Sigmoid colon (tissue), 7 donors: ENCODE measurements around the gene DNAH7. TPM values are rescaled to one million over a fixed set of nuclear protein-coding genes. Genes with fewer than 3 reads are reported as not detected.

Experiments used
- DNase-seq: peaks from one replicate; pipeline ENCODE4 v3.0.0-alpha.2; 2019
- H3K27ac ChIP-seq, 4 donors: fragments of 200-600 bp; sonication (generic); one replicate each; pipeline ENCODE4 v1.5.1; 2016 to 2019; ENCODE audit warnings: mild to moderate bottlenecking in 1 of 4
- H3K27me3 ChIP-seq, 3 donors: fragments of 200-600 bp; sonication (generic); one replicate each; pipeline ENCODE4 v1.5.1; 2019; ENCODE audit warnings: mild to moderate bottlenecking in 1 of 3
- H3K36me3 ChIP-seq, 4 donors: fragments of 200-600 bp; sonication (generic); one replicate each; pipeline ENCODE4 v1.5.1; 2016 to 2019
- H3K4me1 ChIP-seq, 4 donors: fragments of 200-600 bp; sonication (generic); one replicate each; pipeline ENCODE4 v1.5.1; 2017 to 2019
- H3K4me3 ChIP-seq, 4 donors: fragments of 200-600 bp; sonication (generic); one replicate each; pipeline ENCODE4 v1.5.1; 2017 to 2019; ENCODE audit warnings: mild to moderate bottlenecking in 2 of 4, moderate library complexity in 1 of 4
- H3K9me3 ChIP-seq, 4 donors: fragments of 200-600 bp in 3 of 4; sonication (generic) in 3 of 4; one replicate each; pipeline versions ENCODE4 v1.5.1 to v1.6.1; 2013 to 2019
- EP300 ChIP-seq, 4 donors: sonication (generic); formaldehyde crosslinking; IDR thresholded peaks; one replicate each; pipeline ENCODE4 v1.6.1; 2017; ENCODE audit warnings: antibody characterized with exemption in 4 of 4
- POLR2A ChIP-seq, 2 donors: fragments of 450-650 bp; IDR thresholded peaks; one replicate each; pipeline ENCODE4 v1.6.1; 2016; ENCODE audit warnings: antibody characterized with exemption in 2 of 2, mild to moderate bottlenecking in 2 of 2, moderate library complexity in 2 of 2
- POLR2AphosphoS5 ChIP-seq, 4 donors: sonication (generic); formaldehyde crosslinking; IDR thresholded peaks; one replicate each; pipeline ENCODE4 v1.6.1; 2017; ENCODE audit warnings: antibody characterized with exemption in 4 of 4
- WGBS, 2 donors: extraction: QIAGEN DNeasy Blood & Tissue Kit; methylation state at CpG; one replicate each; pipeline ENCODE4 v1.1.7; 2013; 5-methylcytosine and 5-hydroxymethylcytosine counted together
- intact Hi-C: fragments of 100-400 bp; cut with DNase I; formaldehyde crosslinking; loops from one replicate; pipeline ENCODE4 v1.15.1; 2023
- polyA plus RNA-seq, 3 donors: library from polyadenylated mRNA; stranded (reverse); fragments of 200-250 nt; gene quantifications; one replicate each; pipeline ENCODE4 v1.2.3, GENCODE V29; 2013
- total RNA-seq, 4 donors: library from RNA; depleted of rRNA; stranded (reverse); fragments of >200 nt; gene quantifications; one replicate each; pipeline ENCODE4 v1.1.0, GENCODE V29; 2016
- TF ChIP-seq, protein P1 (sequence below), 4 experiments: fragments of 450-650 bp in 3 of 4; fragments of 200-600 bp in 1 of 4; IDR thresholded peaks; one replicate each; pipeline ENCODE4 v1.5.1; 2016 to 2019; ENCODE audit warnings: antibody characterized with exemption in 4 of 4, mild to moderate bottlenecking in 3 of 4, moderate library complexity in 2 of 4
- donor health status: healthy with polysubstance abuse.
- donor health status: Bipolar disorder and iron deficiency.
- donor health status: healthy.

DNAH7 gene
- total and polyA plus RNA-seq, 7 donors = 0.36 to 1.9 (median 0.99) TPM

GRCh38 chr2:195766691-195767090 is 301.9 kb downstream of the DNAH7 start:
- H3K4me1 ChIP-seq = no peaks in the 10 kb centered on the region
- WGBS, 2 donors = 98 to 100% methylated on average over 1 of the region's 1 CpG
- no peaks in the 10 kb centered on the region for H3K27me3 ChIP-seq

DNA sequence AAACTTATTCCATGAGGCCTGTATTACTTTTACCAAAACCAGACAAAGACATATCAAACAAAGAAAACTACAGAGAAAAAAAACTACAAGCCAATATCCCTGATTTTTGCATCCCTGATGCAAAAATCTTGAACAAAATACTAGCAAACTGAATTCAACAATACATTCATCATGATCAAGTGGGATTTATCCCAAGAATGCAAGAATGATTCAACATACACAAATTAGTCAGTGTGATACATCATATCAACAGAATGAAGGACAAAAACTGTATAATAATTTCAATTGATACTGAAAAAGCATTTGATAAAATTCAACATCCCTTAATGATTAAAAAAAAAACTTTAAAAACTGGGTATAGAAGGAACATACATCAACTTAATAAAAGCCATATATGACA is 304.8 kb downstream of the DNAH7 start:
- Histone ChIP-seq H3K27me3 (no peaks in the 10 kb centered on the region), H3K9me3 (peaks cover 0 to 11% (median 0%) of the 10 kb centered on the region in 4 donors), H3K4me1 (no peaks in the 10 kb centered on the region), H3K4me3 (no peak overlapping the region), H3K27ac (no peak overlapping the region), H3K36me3 (no peaks in the 10 kb centered on the region)
- no peak for TF ChIP-seq EP300 (IDR thresholded peaks at IDR 0.05)
- TF ChIP-seq POLR2AphosphoS5 (IDR thresholded peaks at IDR 0.05) = no peak
- intact Hi-C loops = no loop called here
- no peak for DNase-seq

More at GRCh38 chr2:195766691-195767090, 301.9 kb downstream of the DNAH7 start:
- TF ChIP-seq POLR2A (IDR thresholded peaks at IDR 0.05) = no peak
- intact Hi-C loops = no loop called here
- DNase-seq = no peak
- Histone ChIP-seq H3K36me3 (no peaks in the 10 kb centered on the region), H3K4me3 (no peak overlapping the region), H3K9me3 (peaks cover 0 to 6% (median under 1%) of the 10 kb centered on the region in 4 donors), H3K27ac (no peak overlapping the region)

- H3K36me3 ChIP-seq = no peaks in the 10 kb centered on the region
- H3K9me3 ChIP-seq = peaks cover 0 to 6% (median 0%) of the 10 kb centered on the region in 4 donors
- H3K4me3 ChIP-seq = no peak overlapping the region
- H3K27me3 ChIP-seq = no peaks in the 10 kb centered on the region
- no peak overlapping the region for H3K27ac ChIP-seq
- no peaks in the 10 kb centered on the region for H3K4me1 ChIP-seq
- 96 to 100% methylated on average over 1 of the region's 1 CpG for WGBS, 2 donors
- no peak for DNase-seq
- no peak for TF ChIP-seq EP300 (IDR thresholded peaks at IDR 0.05)
- TF ChIP-seq, protein P1, sequence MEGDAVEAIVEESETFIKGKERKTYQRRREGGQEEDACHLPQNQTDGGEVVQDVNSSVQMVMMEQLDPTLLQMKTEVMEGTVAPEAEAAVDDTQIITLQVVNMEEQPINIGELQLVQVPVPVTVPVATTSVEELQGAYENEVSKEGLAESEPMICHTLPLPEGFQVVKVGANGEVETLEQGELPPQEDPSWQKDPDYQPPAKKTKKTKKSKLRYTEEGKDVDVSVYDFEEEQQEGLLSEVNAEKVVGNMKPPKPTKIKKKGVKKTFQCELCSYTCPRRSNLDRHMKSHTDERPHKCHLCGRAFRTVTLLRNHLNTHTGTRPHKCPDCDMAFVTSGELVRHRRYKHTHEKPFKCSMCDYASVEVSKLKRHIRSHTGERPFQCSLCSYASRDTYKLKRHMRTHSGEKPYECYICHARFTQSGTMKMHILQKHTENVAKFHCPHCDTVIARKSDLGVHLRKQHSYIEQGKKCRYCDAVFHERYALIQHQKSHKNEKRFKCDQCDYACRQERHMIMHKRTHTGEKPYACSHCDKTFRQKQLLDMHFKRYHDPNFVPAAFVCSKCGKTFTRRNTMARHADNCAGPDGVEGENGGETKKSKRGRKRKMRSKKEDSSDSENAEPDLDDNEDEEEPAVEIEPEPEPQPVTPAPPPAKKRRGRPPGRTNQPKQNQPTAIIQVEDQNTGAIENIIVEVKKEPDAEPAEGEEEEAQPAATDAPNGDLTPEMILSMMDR (IDR thresholded peaks at IDR 0.05) = no peak
- no peak for TF ChIP-seq POLR2A (IDR thresholded peaks at IDR 0.05)
- TF ChIP-seq POLR2AphosphoS5 (IDR thresholded peaks at IDR 0.05) = no peak
- intact Hi-C loops = no loop called here
Observed at GRCh38 chr2:195759877-195760276, 308.8 kb downstream of the DNAH7 start.

DNA sequence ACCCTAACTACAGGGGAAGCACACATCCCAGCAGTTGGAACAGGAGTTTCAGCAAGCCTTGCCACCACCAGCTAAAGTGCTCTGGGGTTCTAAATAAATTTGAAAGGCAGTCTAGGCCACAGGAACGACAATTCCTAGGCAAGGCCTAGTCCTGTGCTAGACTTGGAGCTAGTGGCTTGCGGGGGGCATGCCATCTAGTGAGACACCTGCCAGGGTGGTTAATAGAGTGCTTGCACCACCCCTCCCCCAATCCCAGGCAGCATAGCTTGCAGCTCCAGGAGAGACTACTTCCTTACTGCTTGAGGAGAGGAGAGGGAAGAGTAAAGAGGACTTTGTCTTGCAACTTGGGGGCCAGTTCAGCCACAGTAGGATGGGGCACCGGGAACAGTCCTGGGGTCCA is 309.8 kb downstream of the DNAH7 start:
- TF ChIP-seq EP300 (IDR thresholded peaks at IDR 0.05) (no peak), POLR2A (IDR thresholded peaks at IDR 0.05) (no peak), POLR2AphosphoS5 (IDR thresholded peaks at IDR 0.05) (no peak)
- TF ChIP-seq, protein P1 (IDR thresholded peaks at IDR 0.05) = no peak
- H3K27ac ChIP-seq = no peak overlapping the region
- H3K9me3 ChIP-seq = peaks cover 0 to 5% (median 0%) of the 10 kb centered on the region in 4 donors
- no peaks in the 10 kb centered on the region for H3K4me1 ChIP-seq
- 95 to 96% methylated on average over 3 of the region's 3 CpGs for WGBS, 2 donors
- DNase-seq = no peak
- H3K27me3 ChIP-seq = no peaks in the 10 kb centered on the region
- intact Hi-C loops = no loop called here
- no peaks in the 10 kb centered on the region for H3K36me3 ChIP-seq
- no peak overlapping the region for H3K4me3 ChIP-seq

- Histone ChIP-seq H3K27ac (no peak overlapping the region), H3K9me3 (peaks cover 0 to 5% (median 0%) of the 10 kb centered on the region in 4 donors), H3K4me1 (no peaks in the 10 kb centered on the region), H3K36me3 (no peaks in the 10 kb centered on the region), H3K27me3 (no peaks in the 10 kb centered on the region), H3K4me3 (no peak overlapping the region)
- DNase-seq = no peak
- 76 to 77% methylated on average over 7 of the region's 7 CpGs for WGBS, 2 donors
- TF ChIP-seq, protein P1 (IDR thresholded peaks at IDR 0.05) = no peak
- TF ChIP-seq POLR2AphosphoS5 (IDR thresholded peaks at IDR 0.05) (no peak), EP300 (IDR thresholded peaks at IDR 0.05) (no peak), POLR2A (IDR thresholded peaks at IDR 0.05) (no peak)
- intact Hi-C loops = no loop called here
Observed at GRCh38 chr2:195756218-195756942, 312.3 kb downstream of the DNAH7 start.

DNA sequence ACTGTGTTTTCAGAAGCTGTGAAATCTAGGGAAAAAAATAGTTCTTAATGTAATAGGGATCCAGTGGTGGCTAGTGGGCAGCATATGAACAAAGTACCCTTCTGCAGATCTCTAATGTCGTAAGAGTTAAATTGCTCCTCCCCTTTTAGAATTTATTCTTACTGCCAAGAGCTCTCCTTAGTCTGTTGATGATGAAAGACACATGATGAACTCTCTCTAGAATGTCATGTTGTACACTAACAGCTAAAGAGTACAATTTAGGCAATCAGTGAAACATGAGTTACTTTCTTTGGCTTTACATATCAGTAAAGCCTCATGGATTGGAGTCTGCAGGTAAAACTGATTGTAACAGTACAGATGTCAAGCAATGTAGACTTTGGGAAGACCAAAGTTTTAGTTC is 327.4 kb downstream of the DNAH7 start:
- H3K36me3 ChIP-seq = peaks cover 0 to 8% (median 0%) of the 10 kb centered on the region in 4 donors
- H3K27ac ChIP-seq = no peak overlapping the region
- intact Hi-C loops = no loop called here
- 95 to 98% methylated on average over 1 of the region's 1 CpG for WGBS, 2 donors
- TF ChIP-seq POLR2A (IDR thresholded peaks at IDR 0.05) = no peak
- TF ChIP-seq POLR2AphosphoS5 (IDR thresholded peaks at IDR 0.05) = no peak
- TF ChIP-seq, protein P1 (IDR thresholded peaks at IDR 0.05) = no peak
- TF ChIP-seq EP300 (IDR thresholded peaks at IDR 0.05) = no peak
- no peak for DNase-seq
- no peak overlapping the region for H3K4me3 ChIP-seq
- H3K27me3 ChIP-seq = no peaks in the 10 kb centered on the region
- no peaks in the 10 kb centered on the region for H3K9me3 ChIP-seq
- no peaks in the 10 kb centered on the region for H3K4me1 ChIP-seq
